GM12878 (cell line): Measurements from ENCODE around the gene CD248. TPM values are rescaled to one million over a fixed set of nuclear protein-coding genes. Genes with fewer than 3 reads are reported as not detected.
A peak's percentile ranks its signal among the peaks of the same experiment; 100 is the strongest.

Source experiments
- ATAC-seq: fragments of 200-7000 bp; cut with Tn5 transposase; 3 replicates; pipeline ENCODE4 v1.9.1; 2020; ENCODE audit warnings: mild to moderate bottlenecking, moderate library complexity
- BruUV-seq: library from RNA; stranded (reverse); fragments of 400-500 nt; replicated peaks from 2 replicates; lab custom pipeline; 2021; lab: Mats Ljungman, UMichigan
- CTCF ChIA-PET: fragments of 300-600 bp; sonication (Branson Sonifier 250); formaldehyde crosslinking; extraction: SDS; loops from one replicate; lab custom pipeline; 2021; ENCODE audit warnings: inconsistent platforms; lab: Yijun Ruan, JAX
- POLR2A ChIA-PET: fragments of 350-600 bp; formaldehyde crosslinking; extraction: SDS; loops from one replicate; lab custom pipeline; 2021; ENCODE audit warnings: inconsistent platforms; lab: Charles Lee
- RAD21 ChIA-PET: fragments of 300-600 bp; sonication (Branson Sonifier 250); formaldehyde crosslinking; loops from one replicate; lab custom pipeline; 2023; ENCODE audit warnings: antibody characterized with exemption; ENCODE audit not compliant: unreplicated experiment; lab: Charles Lee
- SMC1A ChIA-PET: fragments of 300-600 bp; sonication (Branson Sonifier 250); formaldehyde crosslinking; loops from one replicate; lab custom pipeline; 2023; ENCODE audit not compliant: unreplicated experiment, uncharacterized antibody; lab: Charles Lee
- DNase-seq: peaks from one replicate; pipeline ENCODE4 v3.0.0-alpha.2; 2011; ENCODE audit warnings: low read depth, low spot score
- FAIRE-seq: peaks from 3 replicates; lab custom pipeline; 2011; peaks lifted over from hg19 to GRCh38; lab: Jason Lieb, UNC
- H2AFZ ChIP-seq: 2 replicates; pipeline ENCODE4 v1.6.0; 2011; ENCODE audit warnings: low read depth, low read length, control low read depth; ENCODE audit not compliant: control insufficient read depth
- H3K27ac ChIP-seq: 2 replicates; pipeline ENCODE4 v1.5.1; 2011; ENCODE audit warnings: control low read depth; ENCODE audit not compliant: control insufficient read depth, insufficient read depth
- H3K27me3 ChIP-seq, 2 experiments: replicated peaks in 1 of 2; 2 replicates each; pipeline versions ENCODE4 v1.6.0 to v1.6.1; 2011; ENCODE audit warnings: low read length in 1 of 2; ENCODE audit not compliant: control insufficient read depth in 2 of 2, insufficient read depth in 2 of 2
- H3K36me3 ChIP-seq, 2 experiments: 2 replicates each; pipeline ENCODE4 v1.5.1; 2011; ENCODE audit warnings: low read length in 1 of 2; ENCODE audit not compliant: control insufficient read depth in 2 of 2, insufficient read depth in 2 of 2
- H3K4me1 ChIP-seq: 2 replicates; pipeline ENCODE4 v1.6.1; 2011; ENCODE audit warnings: mild to moderate bottlenecking, low read length, moderate library complexity, mixed read lengths; ENCODE audit not compliant: control insufficient read depth, insufficient read depth
- H3K4me2 ChIP-seq: 2 replicates; pipeline ENCODE4 v1.6.0; 2011; ENCODE audit warnings: control low read depth; ENCODE audit not compliant: control insufficient read depth, insufficient read depth
- H3K4me3 ChIP-seq: fragments of 200-600 bp; sonication (generic); 2 replicates; pipeline ENCODE4 v1.5.1; 2016
- H3K79me2 ChIP-seq: 2 replicates; pipeline ENCODE4 v1.6.0; 2011; ENCODE audit warnings: low read length; ENCODE audit not compliant: control insufficient read depth, insufficient read depth
- H3K9ac ChIP-seq: 2 replicates; pipeline ENCODE4 v1.8.0; 2011; ENCODE audit warnings: low read length, control low read depth, mixed read lengths; ENCODE audit not compliant: control insufficient read depth, insufficient read depth
- H3K9me3 ChIP-seq: replicated peaks from 3 replicates; pipeline ENCODE4 v1.5.1; 2011; ENCODE audit warnings: mild to moderate bottlenecking, low read length; ENCODE audit not compliant: control insufficient read depth, insufficient read depth
- H4K20me1 ChIP-seq: 2 replicates; pipeline ENCODE4 v1.6.0; 2011; ENCODE audit not compliant: control insufficient read depth, insufficient read depth
- EP300 ChIP-seq, 2 experiments: fragments of 150-350 bp in 1 of 2; IDR thresholded peaks; 2 replicates each; pipeline ENCODE4 v1.6.1; 2011 to 2012; ENCODE audit warnings: low read depth in 2 of 2, low read length in 2 of 2, borderline replicate concordance in 1 of 2, improper control_type of control experiment in 1 of 2, inconsistent platforms in 1 of 2; ENCODE audit not compliant: control insufficient read depth in 1 of 2
- LARP7 ChIP-seq: fragments of 450-650 bp; IDR thresholded peaks from 2 replicates; pipeline ENCODE4 v1.6.1; 2017; ENCODE audit warnings: mild to moderate bottlenecking
- POLR2AphosphoS2 ChIP-seq: IDR thresholded peaks from 2 replicates; pipeline ENCODE4 v1.6.1; 2011; ENCODE audit warnings: low read depth, mild to moderate bottlenecking, low read length, improper control_type of control experiment, moderate library complexity
- RELA ChIP-seq: fragments of 450-650 bp; IDR thresholded peaks from 2 replicates; pipeline ENCODE4 v1.8.0; 2014; ENCODE audit warnings: borderline replicate concordance; ENCODE audit not compliant: partially characterized antibody
- WGBS: methylation state at CpG from one replicate; pipeline ENCODE4 v1.1.6; 2016; ENCODE audit warnings: low lambda C conversion rate; ENCODE audit not compliant: insufficient replicate concordance, insufficient coverage; ENCODE audit errors: missing lambda C conversion rate; 5-methylcytosine and 5-hydroxymethylcytosine counted together
- in situ Hi-C: fragments of 300-500 bp; cut with MboI; formaldehyde crosslinking; loops from 9 replicates; pipeline ENCODE4 v1.14.3; 2018; ENCODE audit warnings: mixed read lengths
- intact Hi-C: fragments of 100-400 bp; cut with micrococcal nuclease; formaldehyde crosslinking; loops from one replicate; pipeline ENCODE4 v1.14.2; 2022; ENCODE audit not compliant: unreplicated experiment
- polyA plus RNA-seq, 11 experiments: library from polyadenylated mRNA; depleted of rRNA in 4 of 11; unstranded in 6 of 11; stranded (reverse) in 5 of 11; fragments of >200 nt; fragmentation: Nextera tagmentation in 4 of 11; fragmentation: Illumina TruSeq in 1 of 11; extraction: Ambion mirVana in 4 of 11; extraction: Trizol in 1 of 11; gene quantifications; 1 replicate in 1 of 11; 2 replicates in 10 of 11; pipeline versions ENCODE4 v1.2.1 to v1.2.3, GENCODE V29; 2011 to 2016; ENCODE audit warnings: inconsistent platforms in 2 of 11, missing spikeins in 2 of 11, low read depth in 1 of 11
- total RNA-seq, 4 experiments: library from RNA; depleted of rRNA in 3 of 4; stranded (reverse); fragments of >200 nt in 3 of 4; fragmentation: Illumina TruSeq in 1 of 4; extraction: Trizol in 1 of 4; gene quantifications; 2 replicates each; pipeline versions ENCODE4 v1.2.1 to v1.2.3, GENCODE V29; 2013 to 2021
- TF ChIP-seq, protein P1 (sequence below): IDR thresholded peaks from 2 replicates; pipeline ENCODE4 v1.6.1; 2011; ENCODE audit warnings: borderline replicate concordance, low read depth, mild to moderate bottlenecking, moderate library complexity, low read length; ENCODE audit not compliant: insufficient read depth, poor library complexity, severe bottlenecking
- TF ChIP-seq, protein P2 (sequence below): IDR thresholded peaks from 2 replicates; pipeline ENCODE4 v1.6.1; 2011; ENCODE audit warnings: mild to moderate bottlenecking, low read depth, low read length, moderate library complexity; ENCODE audit not compliant: insufficient replicate concordance

Gene CD248
- total and polyA plus RNA-seq, 10 of the 15 experiments (the other 5 are each of a cell fraction or from before 2014, with no cell fraction given), result 0.10 to 0.21 (median 0.20) TPM; not detected in 7

DNA sequence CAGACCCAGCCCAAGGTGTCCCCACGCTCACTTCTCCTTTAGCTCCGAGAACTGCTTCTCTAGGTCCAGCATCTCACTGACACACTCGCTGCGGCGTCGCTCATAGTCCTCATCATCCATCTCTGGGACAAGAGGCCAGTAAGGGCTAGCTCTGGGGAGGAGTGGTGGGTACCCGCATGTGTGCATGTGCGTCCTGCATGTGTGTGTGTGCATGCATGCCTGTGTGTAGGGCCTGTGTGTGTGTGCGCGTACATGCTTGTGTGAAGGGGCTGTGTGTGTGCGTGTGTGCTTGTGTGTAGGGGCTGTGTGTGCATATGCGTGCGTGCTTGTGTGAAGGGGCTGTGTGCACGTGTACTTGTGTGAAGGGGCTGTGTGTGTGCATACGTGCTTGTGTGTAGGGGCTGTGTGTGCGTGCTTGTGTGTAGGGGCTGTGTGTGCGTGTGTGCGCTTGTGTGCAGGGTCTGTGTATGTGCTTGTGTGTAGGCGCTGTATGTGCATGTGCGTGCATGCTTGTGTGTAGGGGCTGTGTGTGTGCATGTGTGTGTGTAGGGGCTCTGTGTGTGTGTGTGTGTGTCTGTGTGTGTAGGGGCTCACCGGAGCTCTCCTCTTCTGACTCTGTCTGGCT lies 24.8 kb upstream of the CD248 start:
- ATAC-seq, result no peak
- ChIA-PET SMC1A (interaction anchor here (0.6 kb wide), 1 partner anchor 496 kb away, joined by 4 read pairs; no protein-coding TSS in a partner anchor), RAD21 (no interaction called here), CTCF (interaction anchor here (1.2 to 7.4 kb wide), 3 partner anchors 22 to 47 kb away, joined by 3 to 44 read pairs (median 7); no protein-coding TSS in a partner anchor), POLR2A (no interaction called here)
- no peak overlapping the region for H3K4me3 ChIP-seq
- TF ChIP-seq POLR2AphosphoS2 (no peak), RELA (no peak), LARP7 (no peak), EP300 (IDR thresholded peaks at IDR 0.05; ENCODE audit: borderline replicate concordance in 1 of 2, control insufficient read depth in 1 of 2, low read depth in 2 of 2, low read length in 2 of 2) (no peak)
- TF ChIP-seq, protein P1, sequence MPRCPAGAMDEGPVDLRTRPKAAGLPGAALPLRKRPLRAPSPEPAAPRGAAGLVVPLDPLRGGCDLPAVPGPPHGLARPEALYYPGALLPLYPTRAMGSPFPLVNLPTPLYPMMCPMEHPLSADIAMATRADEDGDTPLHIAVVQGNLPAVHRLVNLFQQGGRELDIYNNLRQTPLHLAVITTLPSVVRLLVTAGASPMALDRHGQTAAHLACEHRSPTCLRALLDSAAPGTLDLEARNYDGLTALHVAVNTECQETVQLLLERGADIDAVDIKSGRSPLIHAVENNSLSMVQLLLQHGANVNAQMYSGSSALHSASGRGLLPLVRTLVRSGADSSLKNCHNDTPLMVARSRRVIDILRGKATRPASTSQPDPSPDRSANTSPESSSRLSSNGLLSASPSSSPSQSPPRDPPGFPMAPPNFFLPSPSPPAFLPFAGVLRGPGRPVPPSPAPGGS, result peak; percentile 87
- TF ChIP-seq, protein P2, sequence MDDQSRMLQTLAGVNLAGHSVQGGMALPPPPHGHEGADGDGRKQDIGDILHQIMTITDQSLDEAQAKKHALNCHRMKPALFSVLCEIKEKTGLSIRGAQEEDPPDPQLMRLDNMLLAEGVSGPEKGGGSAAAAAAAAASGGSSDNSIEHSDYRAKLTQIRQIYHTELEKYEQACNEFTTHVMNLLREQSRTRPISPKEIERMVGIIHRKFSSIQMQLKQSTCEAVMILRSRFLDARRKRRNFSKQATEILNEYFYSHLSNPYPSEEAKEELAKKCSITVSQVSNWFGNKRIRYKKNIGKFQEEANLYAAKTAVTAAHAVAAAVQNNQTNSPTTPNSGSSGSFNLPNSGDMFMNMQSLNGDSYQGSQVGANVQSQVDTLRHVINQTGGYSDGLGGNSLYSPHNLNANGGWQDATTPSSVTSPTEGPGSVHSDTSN, result peak; percentile 15
- H3K36me3 ChIP-seq, result peaks cover 0 to 19% of the 10 kb centered on the region in 2 experiments; a peak in 3 of 4 replicates
- WGBS, result 96% methylated on average over 21 of the region's 21 CpGs
- H3K9ac ChIP-seq, result no peak overlapping the region
- no peak overlapping the region for H3K27ac ChIP-seq
- intact Hi-C loops (no loop called here), in situ Hi-C loops (no loop called here)
- BruUV-seq, result no TSS peak
- no peaks in the 10 kb centered on the region for H3K9me3 ChIP-seq
- H3K79me2 ChIP-seq, result peaks cover 17% of the 10 kb centered on the region
- H4K20me1 ChIP-seq, result no peaks in the 10 kb centered on the region
- no peak for FAIRE-seq
- no peak overlapping the region for H3K4me2 ChIP-seq
- H3K27me3 ChIP-seq, result no peaks in the 10 kb centered on the region
- peaks cover 31% of the 10 kb centered on the region for H3K4me1 ChIP-seq
- H2AFZ ChIP-seq, result no peak overlapping the region
- DNase-seq, result no peak
